CD4-positive, alpha-beta T cell treated with Interleukin-1 beta for 1 hour (primary cell): ENCODE results near the gene DUSP11.
A peak's percentile ranks its signal among the peaks of the same experiment; 100 is the strongest.
"Not testable (repeated sequence)": the region's sequence is repeated elsewhere in the genome, so short reads cannot be mapped to it uniquely, and the experiment has no call there.

Experiments
- DNase-seq, 2 donors: peaks; one replicate each; pipeline ENCODE4 v3.0.0-alpha.2; 2020 to 2022

DUSP11 gene

GRCh38 chr2:73779467-73780236, at the start of gene DUSP11:
DUSP11 (minus strand) TSS chr2:73780103; CDS start chr2:73779974, 129 bp downstream.
- peak; percentile 96 to 98 for DNase-seq

GRCh38 chr2:73828818-73829570, 49.1 kb upstream of the DUSP11 start, which contains the start of gene STAMBP:
STAMBP (plus strand) TSS chr2:73828961; CDS start chr2:73830857, 1,896 bp downstream.
- peak; percentile 93 to 96 for DNase-seq

GRCh38 chr2:73828389-73828817, 48.5 kb upstream of the DUSP11 start:
- DNase-seq, result no peak

DNA sequence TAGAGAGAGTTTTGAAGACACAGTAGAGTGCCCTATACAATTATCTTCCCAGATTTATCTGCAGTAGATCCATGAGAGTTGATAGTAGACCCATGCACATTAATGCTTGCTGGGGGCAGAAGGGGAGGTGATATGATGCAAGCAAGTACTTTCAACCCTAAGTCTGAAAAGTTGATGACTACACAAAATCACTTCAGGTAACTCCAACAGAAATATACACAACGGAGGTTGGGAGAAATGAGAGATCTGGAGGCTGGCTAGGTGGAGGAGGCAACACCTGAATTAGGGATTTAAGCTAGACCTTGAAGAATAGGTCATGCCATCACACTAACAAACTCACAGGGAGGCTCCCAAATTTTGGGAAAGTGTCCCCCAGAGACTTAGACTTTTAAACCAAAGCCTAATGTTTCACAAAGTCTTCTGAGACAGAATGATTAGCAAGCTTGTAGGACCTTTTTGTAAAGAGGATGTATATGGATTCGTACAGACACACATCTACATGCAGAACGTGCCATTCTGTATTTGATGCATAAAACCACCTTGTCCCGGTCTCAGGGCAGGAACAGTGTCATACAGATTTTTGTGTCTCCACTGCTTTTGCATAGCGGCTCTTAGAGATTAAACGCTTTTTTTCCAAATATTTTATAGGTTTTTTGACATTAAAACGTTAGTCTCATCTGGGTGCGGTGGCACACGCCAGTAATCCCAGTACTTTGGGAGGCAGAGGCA, 47.9 kb upstream of the DUSP11 start:
- no peak for DNase-seq

DNA sequence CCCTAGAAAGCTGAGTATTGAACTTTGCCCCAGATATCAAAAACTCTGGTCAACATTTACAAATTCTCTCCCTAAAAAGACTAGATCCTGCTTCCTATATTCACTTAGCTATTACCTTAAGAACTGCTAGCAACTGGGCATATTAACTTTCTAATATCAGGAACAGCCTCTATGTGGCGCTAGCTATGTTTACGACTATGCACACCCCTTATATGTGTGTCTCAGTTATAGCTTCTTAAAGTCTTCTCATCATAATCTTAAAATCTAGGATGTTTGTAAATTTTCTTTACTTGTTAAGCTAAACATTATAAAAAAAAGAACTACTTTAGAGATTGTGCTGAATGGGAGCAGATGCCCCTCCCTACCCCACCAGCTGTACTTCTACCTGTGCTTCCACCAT, 47.1 kb upstream of the DUSP11 start:
- peak in 1 of 2 donors; percentile 23 for DNase-seq

- no peak for DNase-seq
Observed at GRCh38 chr2:73825408-73825807, 45.5 kb upstream of the DUSP11 start.

- DNase-seq, result peak; percentile 29 to 69
Observed at GRCh38 chr2:73823916-73824523, 44.1 kb upstream of the DUSP11 start.

GRCh38 chr2:73823416-73823815, 43.5 kb upstream of the DUSP11 start:
- no peak for DNase-seq

- DNase-seq, result no peak
Observed at GRCh38 chr2:73822991-73823390, 43.1 kb upstream of the DUSP11 start.

DNA sequence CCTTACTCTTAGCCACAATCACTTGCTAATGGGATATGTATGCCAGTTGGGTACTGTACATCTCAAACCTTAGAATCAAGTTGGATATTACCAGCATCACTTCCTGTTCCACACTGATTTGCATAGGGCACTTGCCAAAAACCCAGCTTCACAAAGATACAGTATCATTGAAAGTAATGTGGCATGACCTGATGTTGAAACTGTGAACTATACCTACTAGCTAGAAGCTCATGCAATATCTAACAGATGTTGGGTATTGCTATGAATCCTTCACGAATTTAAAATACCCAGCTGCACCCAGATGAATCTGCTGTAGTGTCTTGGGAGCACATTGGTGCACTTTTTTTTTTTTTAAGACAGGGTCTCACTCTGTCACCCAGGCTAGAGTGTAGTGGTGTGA, 42.4 kb upstream of the DUSP11 start:
- DNase-seq, result no peak

DNA sequence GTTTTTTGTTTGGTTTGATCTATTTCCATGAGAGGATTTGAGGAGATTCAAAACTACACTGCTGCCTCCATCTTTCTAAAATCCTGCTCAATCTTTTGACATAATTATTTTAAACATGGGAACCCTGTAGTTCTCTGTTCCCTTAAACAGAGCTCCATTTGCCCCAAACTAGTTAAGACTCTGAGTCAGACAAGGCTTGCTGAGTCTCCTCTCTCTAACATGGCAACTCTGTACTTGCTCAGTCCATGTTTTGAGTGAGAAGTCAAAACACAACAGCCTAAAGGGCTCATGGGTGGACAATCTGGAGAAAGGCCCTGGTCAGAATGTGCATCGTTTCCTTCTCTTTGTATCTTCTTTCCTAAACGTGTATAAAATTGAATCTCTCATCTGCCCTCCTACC, 41.8 kb upstream of the DUSP11 start:
- DNase-seq, result no peak

- DNase-seq, result no peak
Observed at GRCh38 chr2:73821227-73821626, 41.3 kb upstream of the DUSP11 start.

GRCh38 chr2:73818296-73818695, 38.4 kb upstream of the DUSP11 start:
- no peak for DNase-seq

DNA sequence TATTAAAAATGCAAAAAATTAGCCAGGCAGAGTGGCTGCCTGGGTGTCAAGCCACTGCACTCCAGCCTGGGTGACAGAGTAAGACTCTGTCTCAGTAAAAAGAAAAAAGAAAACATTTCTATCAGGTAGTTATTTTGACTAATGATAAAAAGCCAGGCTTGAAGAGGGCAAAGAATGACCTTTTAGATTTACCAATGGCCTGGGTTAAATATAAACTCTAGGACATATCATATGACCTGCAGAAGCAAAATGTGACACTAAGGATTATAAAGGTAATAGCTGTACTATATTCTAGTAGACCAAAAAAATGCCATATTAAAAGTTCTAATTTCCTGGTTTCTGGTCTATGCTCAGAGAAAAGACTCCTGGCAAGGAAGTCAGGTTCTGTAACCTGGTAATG, 32.7 kb upstream of the DUSP11 start:
- DNase-seq, result no peak

GRCh38 chr2:73811878-73812277, 32.0 kb upstream of the DUSP11 start:
- DNase-seq, result no peak

- not testable (repeated sequence) for DNase-seq
Observed at GRCh38 chr2:73783883-73784282, 4.0 kb upstream of the DUSP11 start, which contains the start of gene C2orf78. C2orf78 (plus strand) TSS chr2:73784183; CDS start chr2:73784310, 127 bp downstream.

GRCh38 chr2:73783402-73783801, 3.5 kb upstream of the DUSP11 start:
- not testable (repeated sequence) for DNase-seq

- DNase-seq, result no peak
Observed at GRCh38 chr2:73780237-73780582, 307 bp upstream of the DUSP11 start.

- DNase-seq, result not testable (repeated sequence)
Observed at GRCh38 chr2:73778867-73779466, 936 bp downstream of the DUSP11 start.

DNA sequence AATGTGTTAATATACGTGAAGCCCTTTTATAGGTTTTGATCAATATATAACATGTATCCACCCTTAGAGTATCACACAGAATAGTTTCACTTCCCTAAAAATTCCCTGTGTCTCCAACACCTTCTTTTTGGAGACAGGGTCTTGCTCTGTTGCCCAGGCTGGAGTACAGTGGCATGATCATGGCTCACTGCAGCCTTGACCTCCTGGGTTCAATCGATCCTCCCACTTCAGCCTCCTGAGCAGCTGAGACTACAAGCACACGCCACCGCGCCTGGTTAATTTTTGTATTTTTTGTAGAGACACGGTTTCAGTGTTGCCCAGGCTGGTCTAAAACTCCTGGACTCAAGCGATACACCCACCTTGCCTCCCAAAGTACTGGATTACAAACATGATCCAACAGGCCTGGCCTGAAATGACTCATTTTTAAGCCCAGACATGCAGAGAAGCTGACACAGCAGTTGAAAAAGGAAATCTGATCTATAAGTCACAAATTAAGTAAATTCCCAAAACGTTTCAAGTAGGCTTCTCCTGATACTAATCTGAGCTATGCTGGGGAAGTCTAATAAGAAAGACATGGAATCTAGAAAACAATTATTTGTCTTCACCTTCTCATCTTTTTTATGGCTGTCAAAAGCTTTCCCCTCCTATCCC, 2.9 kb downstream of the DUSP11 start:
- no peak for DNase-seq

DNA sequence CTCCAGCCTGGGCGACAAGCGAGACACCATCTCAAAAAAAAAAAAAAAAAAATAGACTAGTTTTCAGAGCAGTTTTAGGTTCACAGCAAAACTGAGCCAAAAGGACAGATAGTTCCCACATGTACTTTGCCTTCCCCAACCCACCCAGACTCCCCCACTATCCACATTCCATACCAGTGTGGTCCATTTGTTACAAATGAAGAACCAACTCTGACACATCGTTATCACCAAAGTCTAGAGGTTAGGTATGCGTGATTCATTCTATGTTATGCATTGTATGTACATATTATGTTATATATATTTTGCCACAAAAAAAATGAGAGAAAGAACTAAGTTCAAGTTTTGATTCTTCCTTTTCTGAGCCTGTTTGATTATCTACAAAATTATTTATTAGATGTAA, 3.5 kb downstream of the DUSP11 start:
- DNase-seq, result no peak

- DNase-seq, result no peak
Observed at GRCh38 chr2:73772819-73773218, 7.1 kb downstream of the DUSP11 start.
